HG02763 (cell line): ENCODE data around the gene UBE2E3.
"Not testable (repeated sequence)": the region's sequence is repeated elsewhere in the genome, so short reads cannot be mapped to it uniquely, and the experiment has no call there.

Experiments
- ATAC-seq: cut with Tn5 transposase; IDR thresholded peaks from one replicate; pipeline ENCODE4 v1.9.1; 2021; ENCODE audit warnings: mild to moderate bottlenecking, moderate library complexity; ENCODE audit not compliant: unreplicated experiment

UBE2E3 gene

GRCh38 chr2:181072486-181073235, 92.3 kb downstream of the UBE2E3 start:
- no peak for ATAC-seq

- no peak for ATAC-seq
These were observed 93.5 kb downstream of the UBE2E3 start for GRCh38 chr2:181073896-181074295.

- ATAC-seq = no peak
These were observed 94.1 kb downstream of the UBE2E3 start for GRCh38 chr2:181074457-181074856.

GRCh38 chr2:181076658-181077057, 96.3 kb downstream of the UBE2E3 start:
- ATAC-seq = no peak

- peak; percentile 87 for ATAC-seq
These were observed 96.8 kb downstream of the UBE2E3 start for GRCh38 chr2:181077128-181077709.

GRCh38 chr2:181083140-181083539, 102.7 kb downstream of the UBE2E3 start:
- no peak for ATAC-seq

- ATAC-seq = no peak
These were observed 105.3 kb downstream of the UBE2E3 start for GRCh38 chr2:181085734-181086133.

GRCh38 chr2:181091920-181092319, 111.5 kb downstream of the UBE2E3 start:
- not testable (repeated sequence) for ATAC-seq

DNA sequence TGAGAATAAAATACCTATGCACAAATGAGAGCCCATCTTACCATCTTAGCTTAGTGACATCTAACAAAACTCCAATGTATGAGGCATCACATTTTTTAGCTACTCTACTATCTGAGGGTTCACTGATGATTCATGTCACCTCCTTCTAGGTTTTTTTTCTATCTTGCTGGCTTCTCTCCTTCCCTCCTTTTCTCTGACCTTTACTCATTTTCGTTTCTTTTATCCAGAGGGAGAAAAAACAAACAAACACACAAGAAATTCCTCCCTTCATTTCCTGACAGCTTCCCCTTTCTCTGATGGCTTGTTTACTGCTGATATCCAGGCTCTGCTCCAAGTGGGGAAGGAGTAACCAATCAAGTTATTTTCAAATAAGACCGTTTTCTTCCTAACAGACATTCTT, 115.1 kb downstream of the UBE2E3 start:
- ATAC-seq = no peak

DNA sequence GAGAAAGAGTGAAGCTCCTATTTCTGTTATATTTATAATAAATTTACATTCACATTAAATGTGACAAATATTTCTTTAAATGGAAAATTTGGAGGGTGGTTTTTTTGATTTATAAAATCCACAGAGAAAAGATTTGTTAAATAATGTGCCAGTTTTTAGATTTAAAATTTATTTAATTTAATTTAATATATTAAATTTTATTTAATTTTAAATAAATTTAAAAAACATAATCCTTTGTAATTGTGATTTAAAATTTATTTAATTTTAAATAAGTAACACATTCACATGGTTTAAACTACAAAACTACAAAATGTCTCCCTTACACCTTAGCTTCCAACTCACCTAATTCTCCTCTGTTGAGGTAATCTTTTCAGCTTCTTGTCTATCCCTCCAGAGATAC, 123.3 kb downstream of the UBE2E3 start:
- no peak for ATAC-seq

DNA sequence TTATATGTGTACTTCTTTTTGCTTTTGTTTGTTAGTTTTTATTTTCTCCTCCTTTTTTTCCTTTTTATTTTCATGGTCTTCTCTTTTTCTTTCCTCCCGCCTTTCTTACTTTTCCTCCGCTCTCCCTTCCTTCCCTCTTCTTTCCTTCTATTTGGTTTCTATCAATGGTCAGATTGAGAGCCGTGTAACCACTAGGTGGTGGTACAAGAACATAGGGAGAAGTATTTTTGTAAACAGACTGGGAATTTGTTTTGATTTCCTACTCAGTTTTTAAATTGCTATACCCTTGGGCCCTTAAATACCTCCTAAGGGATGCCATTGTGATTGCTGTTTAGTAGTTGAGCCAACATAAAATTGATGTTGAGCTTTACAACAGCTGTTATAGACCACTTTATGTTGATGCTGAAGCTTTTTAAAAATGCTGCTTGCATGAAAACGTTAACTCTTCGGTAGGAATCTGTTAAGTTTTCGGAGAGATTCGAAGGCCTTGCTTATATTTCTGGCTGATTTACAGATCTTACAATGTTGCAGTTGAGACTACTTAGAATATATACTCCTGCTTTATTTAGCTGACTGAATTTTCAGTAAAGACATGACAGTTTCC, 124.2 kb downstream of the UBE2E3 start:
- no peak for ATAC-seq

GRCh38 chr2:181105562-181105961, 125.2 kb downstream of the UBE2E3 start:
- no peak for ATAC-seq

DNA sequence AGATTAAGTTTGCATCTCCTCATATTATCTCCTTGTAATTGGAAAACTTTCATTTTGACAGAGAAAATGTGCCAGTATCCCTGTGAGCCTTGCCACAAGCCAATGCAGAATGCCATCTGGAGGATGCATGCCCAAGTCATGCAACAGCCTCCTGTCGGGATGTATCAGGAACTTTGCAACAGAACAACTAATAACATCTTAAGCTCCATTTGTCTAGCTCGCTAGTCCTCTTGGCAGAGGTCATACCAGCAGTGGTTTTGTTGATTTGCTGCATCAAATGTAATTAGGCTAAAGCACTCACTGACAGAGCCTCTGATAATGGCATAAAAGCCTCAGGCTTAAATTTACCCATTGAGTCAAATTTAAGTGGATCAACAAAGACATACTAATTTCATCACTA, 125.8 kb downstream of the UBE2E3 start:
- ATAC-seq = no peak

DNA sequence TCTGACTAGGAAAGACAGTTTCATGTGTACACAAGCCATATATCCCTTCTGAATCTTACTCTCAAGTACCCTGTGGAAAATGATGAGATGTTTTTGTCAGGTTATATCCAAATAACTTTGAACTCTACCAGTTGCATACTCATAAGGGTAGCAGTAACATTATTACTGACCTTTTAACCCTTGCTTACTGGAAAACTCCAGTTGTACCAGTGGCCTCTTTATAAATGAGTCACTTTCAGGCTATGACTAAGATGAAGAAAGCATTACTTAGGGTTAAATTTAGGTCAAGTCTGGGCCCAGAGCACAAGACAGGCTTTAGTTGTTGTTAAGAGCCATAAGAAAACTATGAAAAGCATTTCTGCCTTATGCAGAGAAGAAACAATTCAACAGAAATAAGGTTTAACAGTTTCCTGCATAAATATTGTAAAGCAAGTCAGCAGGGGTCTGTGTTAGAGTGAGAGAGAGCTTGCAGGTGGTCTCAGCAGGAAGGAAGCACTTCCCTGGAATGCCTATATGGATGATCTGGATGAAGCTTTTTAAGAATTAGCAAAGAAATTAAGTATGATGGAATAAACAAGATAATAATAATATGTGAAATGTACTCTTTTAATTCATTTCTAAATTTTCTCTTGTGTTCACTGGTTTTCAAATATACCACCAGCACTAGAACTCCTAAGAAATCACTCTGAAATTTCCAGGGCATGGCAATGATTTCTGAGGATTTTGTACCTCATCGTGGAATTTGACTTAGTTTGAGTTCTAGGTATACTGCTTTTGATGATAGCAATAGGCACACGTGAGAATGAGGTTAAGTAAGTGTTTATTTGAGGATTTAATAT, 126.6 kb downstream of the UBE2E3 start:
- ATAC-seq = peak; percentile 96

DNA sequence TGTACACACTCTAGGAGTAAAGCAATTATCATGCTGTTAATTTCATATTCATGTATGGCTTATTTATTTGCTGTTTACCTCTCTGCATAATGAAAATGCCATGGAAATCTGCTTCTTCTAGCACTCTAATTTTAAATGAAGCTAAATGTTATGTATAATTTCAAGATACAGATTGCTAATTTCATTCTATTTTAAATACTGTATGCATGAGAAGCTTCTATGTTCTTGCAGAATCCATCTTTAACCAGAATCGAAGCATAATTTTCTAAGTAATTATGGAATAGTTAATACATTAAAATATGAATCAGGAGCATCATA, 127.2 kb downstream of the UBE2E3 start:
- no peak for ATAC-seq

GRCh38 chr2:181111059-181111458, 130.7 kb downstream of the UBE2E3 start:
- ATAC-seq = no peak

GRCh38 chr2:181112916-181113315, 132.5 kb downstream of the UBE2E3 start:
- ATAC-seq = no peak
